CD14-positive monocyte (primary cell): Measurements from ENCODE around the gene CBFB. TPM values are rescaled to one million over a fixed set of nuclear protein-coding genes. Genes with fewer than 3 reads are reported as not detected.

Experiments used
- DNase-seq, 3 donors: peaks; one replicate each; pipeline ENCODE4 v3.0.0-alpha.2; 2011 to 2022
- H2AFZ ChIP-seq: 2 replicates; pipeline ENCODE4 v1.6.0; 2012; ENCODE audit warnings: mild to moderate bottlenecking, low read depth, low read length, inconsistent platforms; ENCODE audit not compliant: insufficient read depth, poor library complexity, severe bottlenecking
- H3K27ac ChIP-seq, 2 donors: 1 replicate in 1 of 2; 2 replicates in 1 of 2; pipeline ENCODE4 v1.5.1; 2012 to 2013; ENCODE audit warnings: low read length in 2 of 2, control low read depth in 1 of 2, inconsistent platforms in 1 of 2, low read depth in 1 of 2, mild to moderate bottlenecking in 1 of 2
- H3K27me3 ChIP-seq, 2 donors: one replicate each; pipeline versions ENCODE4 v1.6.0 to v1.6.1; 2011 to 2013; ENCODE audit warnings: low read length in 2 of 2; ENCODE audit not compliant: control insufficient read depth in 2 of 2, insufficient read depth in 2 of 2
- H3K36me3 ChIP-seq, 2 donors: replicated peaks in 1 of 2; 1 replicate in 1 of 2; 2 replicates in 1 of 2; pipeline versions ENCODE4 v1.5.1 to v1.6.1; 2012 to 2013; ENCODE audit warnings: low read length in 2 of 2, control low read depth in 1 of 2, inconsistent platforms in 1 of 2, mild to moderate bottlenecking in 1 of 2; ENCODE audit not compliant: insufficient read depth in 2 of 2, control insufficient read depth in 1 of 2
- H3K4me1 ChIP-seq, 2 donors: 1 replicate in 1 of 2; 2 replicates in 1 of 2; pipeline versions ENCODE4 v1.5.1 to v1.6.1; 2012 to 2013; ENCODE audit warnings: low read length in 2 of 2, control low read depth in 1 of 2, inconsistent platforms in 1 of 2, mild to moderate bottlenecking in 1 of 2, moderate library complexity in 1 of 2; ENCODE audit not compliant: insufficient read depth in 2 of 2, control insufficient read depth in 1 of 2
- H3K4me2 ChIP-seq: replicated peaks from 2 replicates; pipeline ENCODE3; 2012; ENCODE audit warnings: low read length, moderate library complexity, mild to moderate bottlenecking; ENCODE audit not compliant: poor library complexity, severe bottlenecking; ENCODE audit errors: extremely low read depth
- H3K4me3 ChIP-seq, 3 experiments: fragments of 200-600 bp in 1 of 3; sonication (generic) in 1 of 3; replicated peaks in 1 of 3; 1 replicate in 2 of 3; 2 replicates in 1 of 3; pipeline ENCODE4 v1.5.1; 2011 to 2013; ENCODE audit warnings: low read length in 3 of 3, mild to moderate bottlenecking in 3 of 3, control low read depth in 2 of 3, low read depth in 2 of 3, inconsistent platforms in 1 of 3, moderate library complexity in 1 of 3
- H3K79me2 ChIP-seq: 2 replicates; pipeline ENCODE4 v1.6.0; 2012; ENCODE audit warnings: mild to moderate bottlenecking, control low read depth, inconsistent platforms, low read length, moderate library complexity; ENCODE audit not compliant: insufficient read depth
- H3K9ac ChIP-seq: 2 replicates; pipeline ENCODE4 v1.6.0; 2017; ENCODE audit warnings: low read length, mild to moderate bottlenecking; ENCODE audit not compliant: insufficient read depth, poor library complexity, severe bottlenecking
- H3K9me3 ChIP-seq, 2 donors: replicated peaks in 1 of 2; 1 replicate in 1 of 2; 2 replicates in 1 of 2; pipeline versions ENCODE4 v1.5.1 to v1.6.1; 2012 to 2013; ENCODE audit warnings: low read length in 2 of 2, control low read depth in 1 of 2; ENCODE audit not compliant: control insufficient read depth in 1 of 2, insufficient read depth in 1 of 2
- H4K20me1 ChIP-seq: 2 replicates; pipeline ENCODE4 v1.6.0; 2012; ENCODE audit warnings: mild to moderate bottlenecking, low read length, control low read depth, moderate library complexity; ENCODE audit not compliant: insufficient read depth
- H3K27ac Mint-ChIP-seq, 7 donors: one replicate each; pipeline ENCODE4 v1.8.0; 2020; ENCODE audit warnings: mild to moderate bottlenecking in 7 of 7, mixed read lengths in 7 of 7, moderate library complexity in 6 of 7, inconsistent platforms in 2 of 7
- H3K27me3 Mint-ChIP-seq, 3 donors: one replicate each; pipeline ENCODE4 v1.8.0; 2021 to 2022; ENCODE audit warnings: low read depth in 3 of 3, mild to moderate bottlenecking in 3 of 3, mixed read lengths in 3 of 3, moderate library complexity in 3 of 3, inconsistent platforms in 1 of 3
- H3K36me3 Mint-ChIP-seq, 2 donors: one replicate each; pipeline ENCODE4 v1.8.0; 2020; ENCODE audit warnings: mixed read lengths in 2 of 2, inconsistent platforms in 1 of 2, mild to moderate bottlenecking in 1 of 2
- H3K4me1 Mint-ChIP-seq: one replicate; pipeline ENCODE4 v1.8.0; 2020; ENCODE audit warnings: mild to moderate bottlenecking, mixed read lengths
- H3K4me3 Mint-ChIP-seq, 2 donors: one replicate each; pipeline ENCODE4 v1.8.0; 2020; ENCODE audit warnings: mild to moderate bottlenecking in 2 of 2, mixed read lengths in 2 of 2, moderate library complexity in 1 of 2
- H3K9me3 Mint-ChIP-seq, 7 donors: one replicate each; pipeline ENCODE4 v1.8.0; 2020 to 2022; ENCODE audit warnings: mixed read lengths in 7 of 7, mild to moderate bottlenecking in 6 of 7, moderate library complexity in 6 of 7, inconsistent platforms in 2 of 7
- CTCF ChIP-seq: fragments of 200-600 bp; IDR thresholded peaks from one replicate; pipeline ENCODE4 v1.8.0; 2022; ENCODE audit warnings: antibody characterized with exemption, mild to moderate bottlenecking
- WGBS: methylation state at CpG from one replicate; pipeline ENCODE4 v1.1.5; 2013; ENCODE audit warnings: missing lambda C conversion rate; ENCODE audit not compliant: insufficient coverage; 5-methylcytosine and 5-hydroxymethylcytosine counted together
- intact Hi-C, 2 donors: fragments of 100-400 bp; cut with micrococcal nuclease; formaldehyde crosslinking; loops; one replicate each; pipeline versions ENCODE4 v1.15.0 to v1.15.1; 2023
- polyA plus RNA-seq, 3 donors: library from polyadenylated mRNA; depleted of rRNA in 1 of 3; unstranded in 2 of 3; stranded (reverse) in 1 of 3; fragments of 300-500 nt in 2 of 3; fragments of >200 nt in 1 of 3; fragmentation: Illumina TruSeq in 2 of 3; gene quantifications; 1 replicate in 2 of 3; 2 replicates in 1 of 3; pipeline ENCODE4 v1.2.3, GENCODE V29; 2012 to 2021

Gene CBFB
- polyA plus RNA-seq, 3 donors = 28.3 to 45.4 (median 29.5) TPM

DNA sequence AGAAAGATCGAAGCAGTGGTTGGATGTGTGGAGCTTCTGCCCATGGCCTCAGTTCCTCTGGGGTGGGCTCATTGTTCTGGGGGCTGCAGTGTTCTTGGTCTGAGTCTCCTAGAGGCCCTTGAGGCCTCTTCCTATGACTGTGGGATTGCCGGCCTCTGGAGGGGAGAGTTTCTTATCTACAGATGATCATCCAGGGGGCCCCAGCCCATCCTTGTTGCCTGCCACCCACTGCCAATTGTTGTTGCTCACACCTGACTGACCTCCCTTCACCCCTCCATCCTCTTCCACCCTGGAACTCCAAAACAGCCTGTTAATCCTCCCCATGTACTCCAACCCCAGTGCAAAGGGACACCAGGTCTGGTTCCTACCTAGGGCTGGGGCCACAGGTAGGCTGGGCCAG, 116.0 kb downstream of the CBFB start:
- H3K27ac ChIP-seq = no peak overlapping the region
- no peaks in the 10 kb centered on the region for H3K4me1 Mint-ChIP-seq
- peaks cover 9 to 12% of the 10 kb centered on the region in 2 donors for H3K9me3 ChIP-seq
- H4K20me1 ChIP-seq = peaks cover 87% of the 10 kb centered on the region
- intact Hi-C loops = no loop called here
- H3K79me2 ChIP-seq = no peaks in the 10 kb centered on the region
- H3K4me3 Mint-ChIP-seq = no peak overlapping the region
- no peak overlapping the region for H3K4me2 ChIP-seq
- peaks cover 9 to 16% (median 15%) of the 10 kb centered on the region in 3 donors for H3K27me3 Mint-ChIP-seq
- 100% methylated on average over 1 of the region's 2 CpGs for WGBS
- H2AFZ ChIP-seq = no peak overlapping the region
- no peak overlapping the region for H3K9ac ChIP-seq
- H3K4me3 ChIP-seq = no peak overlapping the region
- H3K4me1 ChIP-seq = peaks cover 0 to 5% of the 10 kb centered on the region in 2 donors
- H3K27ac Mint-ChIP-seq = peak overlapping the region in 1 of 7 donors; percentile 42
- no peak for TF ChIP-seq CTCF
- no peak for DNase-seq
- H3K27me3 ChIP-seq = peaks cover 0 to 12% of the 10 kb centered on the region in 2 donors
- peaks cover 90 to 95% of the 10 kb centered on the region in 2 donors for H3K36me3 Mint-ChIP-seq
- peaks cover 88 to 93% of the 10 kb centered on the region in 2 donors for H3K36me3 ChIP-seq
- H3K9me3 Mint-ChIP-seq = peaks cover 7 to 17% (median 12%) of the 10 kb centered on the region in 7 donors

GRCh38 chr16:67145746-67146145, 116.8 kb downstream of the CBFB start:
- H3K9ac ChIP-seq = no peak overlapping the region
- H3K4me1 ChIP-seq = peaks cover 4 to 13% of the 10 kb centered on the region in 2 donors
- DNase-seq = no peak
- H3K79me2 ChIP-seq = no peaks in the 10 kb centered on the region
- H3K27me3 ChIP-seq = peaks cover 5 to 18% of the 10 kb centered on the region in 2 donors
- no peak overlapping the region for H3K4me2 ChIP-seq
- H3K36me3 ChIP-seq = peaks cover 80 to 85% of the 10 kb centered on the region in 2 donors
- Mint-ChIP-seq H3K36me3 (peaks cover 82 to 87% of the 10 kb centered on the region in 2 donors), H3K27ac (no peak overlapping the region), H3K9me3 (peaks cover 7 to 17% (median 12%) of the 10 kb centered on the region in 7 donors), H3K4me1 (no peaks in the 10 kb centered on the region), H3K4me3 (no peak overlapping the region), H3K27me3 (peaks cover 9 to 21% (median 17%) of the 10 kb centered on the region in 3 donors)
- peaks cover 9 to 14% of the 10 kb centered on the region in 2 donors for H3K9me3 ChIP-seq
- no peak overlapping the region for H2AFZ ChIP-seq
- TF ChIP-seq CTCF = no peak
- no peak overlapping the region for H3K27ac ChIP-seq
- no peak overlapping the region for H3K4me3 ChIP-seq
- intact Hi-C loops = no loop called here
- peaks cover 88% of the 10 kb centered on the region for H4K20me1 ChIP-seq
- no CpG with 5 or more reads among the region's 2 CpGs for WGBS
